Colonic mucosa (tissue), 4 donors: Measurements from ENCODE around the gene FHOD1. TPM values are rescaled to one million over a fixed set of nuclear protein-coding genes. Genes with fewer than 3 reads are reported as not detected.
A peak's percentile ranks its signal among the peaks of the same experiment; 100 is the strongest.

Experiments
- DNase-seq: peaks from one replicate; pipeline ENCODE4 v3.0.0-alpha.2; 2020
- H3K27ac ChIP-seq: fragments of 200-600 bp; one replicate; pipeline ENCODE4 v1.8.0; 2021
- H3K27me3 ChIP-seq: fragments of 200-600 bp; one replicate; pipeline ENCODE4 v1.8.0; 2021
- H3K36me3 ChIP-seq: fragments of 200-600 bp; one replicate; pipeline ENCODE4 v1.8.0; 2021
- H3K4me1 ChIP-seq: fragments of 200-600 bp; one replicate; pipeline ENCODE4 v1.8.0; 2021; ENCODE audit warnings: mild to moderate bottlenecking
- H3K4me3 ChIP-seq: fragments of 200-600 bp; one replicate; pipeline ENCODE4 v1.8.0; 2021
- H3K9ac ChIP-seq, 2 donors: one replicate each; pipeline ENCODE4 v1.7.0; 2013; ENCODE audit warnings: control low read depth in 2 of 2, low read depth in 2 of 2, low read length in 2 of 2
- H3K9me3 ChIP-seq: fragments of 200-600 bp; one replicate; pipeline ENCODE4 v1.8.0; 2021
- intact Hi-C: fragments of 100-400 bp; cut with DNase I; formaldehyde crosslinking; loops from one replicate; pipeline ENCODE4 v1.14.1; 2022
- total RNA-seq, 2 donors: library from RNA; stranded (reverse); fragmentation: NEBNext Ultra II Directional in 1 of 2; extraction: Animal tissue kit (Norgen Biotek cat#: 25700) in 1 of 2; gene quantifications; one replicate each; pipeline ENCODE4 v1.2.1, GENCODE V29; 2021
- TF ChIP-seq, protein P1 (sequence below): fragments of 200-600 bp; IDR thresholded peaks from one replicate; pipeline ENCODE4 v1.8.0; 2022; ENCODE audit warnings: antibody characterized with exemption, mild to moderate bottlenecking
- donor health status: healthy.
- donor health status: DM: no; HTN: no; CAD: no.
- donor health status: DM: no; HTN: no; CAD: no.

FHOD1 gene
- total RNA-seq, 2 donors from 2014 or later = 21.6 to 47.2 TPM

DNA sequence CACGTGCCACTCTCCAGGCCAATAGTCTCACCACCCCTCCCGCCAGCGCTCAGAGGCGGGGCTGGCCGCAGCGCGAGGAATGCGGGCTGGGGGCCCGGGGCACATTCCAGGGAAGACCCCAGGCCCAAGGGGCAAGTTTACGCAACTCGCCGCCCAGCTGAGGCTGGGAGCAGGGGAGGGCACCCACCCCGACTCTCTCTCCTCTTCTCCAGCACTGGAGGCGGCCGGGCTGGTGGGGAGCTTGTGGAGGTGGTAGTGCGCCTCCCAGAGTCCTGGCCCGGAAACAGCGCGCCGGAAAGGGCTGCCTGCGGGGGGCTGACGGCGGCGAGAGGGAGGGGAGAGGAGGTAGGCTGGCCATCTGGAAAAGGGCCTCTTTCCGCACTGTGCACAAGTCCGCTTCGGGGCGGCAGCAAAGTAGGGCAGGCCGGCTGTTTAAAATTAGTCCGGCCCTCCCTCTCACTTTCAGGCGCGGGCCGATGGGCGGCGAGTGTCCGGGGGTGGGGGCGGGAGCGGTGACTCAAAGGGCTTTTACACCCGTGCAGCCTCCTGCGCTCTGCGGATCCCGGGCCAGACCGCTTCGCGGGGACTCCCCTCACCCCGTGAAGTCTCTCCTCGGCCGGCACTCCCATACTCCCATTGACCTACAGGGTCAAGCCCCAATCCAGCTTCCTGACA lies 1.1 kb downstream of the FHOD1 start:
- intact Hi-C loops = no loop called here

DNA sequence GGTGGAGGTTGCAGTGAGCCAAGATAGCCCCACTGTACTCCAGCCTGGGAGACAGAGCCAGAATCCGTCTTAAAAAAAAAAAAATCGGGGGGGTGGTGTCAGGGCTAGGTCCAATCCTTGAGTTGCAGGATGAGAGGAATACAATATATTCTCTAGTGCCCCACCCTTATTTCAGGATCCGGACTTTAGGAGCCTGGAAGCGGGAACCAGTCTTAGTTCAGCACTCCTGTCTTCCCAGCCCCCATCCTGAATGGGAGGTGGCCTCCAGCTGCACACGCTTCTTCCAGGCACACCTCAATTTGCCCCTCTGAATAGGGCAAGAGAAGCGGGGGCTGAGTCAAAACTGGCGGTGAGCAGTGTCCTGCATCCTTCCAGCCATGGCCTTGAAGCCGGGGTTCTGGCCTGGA lies 1.6 kb downstream of the FHOD1 start:
- TF ChIP-seq, protein P1, sequence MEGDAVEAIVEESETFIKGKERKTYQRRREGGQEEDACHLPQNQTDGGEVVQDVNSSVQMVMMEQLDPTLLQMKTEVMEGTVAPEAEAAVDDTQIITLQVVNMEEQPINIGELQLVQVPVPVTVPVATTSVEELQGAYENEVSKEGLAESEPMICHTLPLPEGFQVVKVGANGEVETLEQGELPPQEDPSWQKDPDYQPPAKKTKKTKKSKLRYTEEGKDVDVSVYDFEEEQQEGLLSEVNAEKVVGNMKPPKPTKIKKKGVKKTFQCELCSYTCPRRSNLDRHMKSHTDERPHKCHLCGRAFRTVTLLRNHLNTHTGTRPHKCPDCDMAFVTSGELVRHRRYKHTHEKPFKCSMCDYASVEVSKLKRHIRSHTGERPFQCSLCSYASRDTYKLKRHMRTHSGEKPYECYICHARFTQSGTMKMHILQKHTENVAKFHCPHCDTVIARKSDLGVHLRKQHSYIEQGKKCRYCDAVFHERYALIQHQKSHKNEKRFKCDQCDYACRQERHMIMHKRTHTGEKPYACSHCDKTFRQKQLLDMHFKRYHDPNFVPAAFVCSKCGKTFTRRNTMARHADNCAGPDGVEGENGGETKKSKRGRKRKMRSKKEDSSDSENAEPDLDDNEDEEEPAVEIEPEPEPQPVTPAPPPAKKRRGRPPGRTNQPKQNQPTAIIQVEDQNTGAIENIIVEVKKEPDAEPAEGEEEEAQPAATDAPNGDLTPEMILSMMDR = no peak
- Histone ChIP-seq H3K9ac (peak overlapping the region; percentile 91 to 93), H3K27ac (peak overlapping the region; percentile 77), H3K27me3 (no peaks in the 10 kb centered on the region), H3K4me3 (peak overlapping the region; percentile 59), H3K36me3 (no peaks in the 10 kb centered on the region), H3K4me1 (peaks cover 28% of the 10 kb centered on the region), H3K9me3 (no peaks in the 10 kb centered on the region)
- peak; percentile 80 for DNase-seq
- intact Hi-C loops = no loop called here

More for the DNA sequence above, 1.1 kb downstream of the FHOD1 start:
- Histone ChIP-seq H3K36me3 (no peaks in the 10 kb centered on the region), H3K9me3 (no peaks in the 10 kb centered on the region), H3K4me1 (peaks cover 23% of the 10 kb centered on the region), H3K9ac (peak overlapping the region; percentile 91 to 93), H3K4me3 (peak overlapping the region; percentile 59), H3K27ac (peak overlapping the region; percentile 77), H3K27me3 (no peaks in the 10 kb centered on the region)
- DNase-seq = peak; percentile 78
- TF ChIP-seq, protein P1 = no peak

DNA sequence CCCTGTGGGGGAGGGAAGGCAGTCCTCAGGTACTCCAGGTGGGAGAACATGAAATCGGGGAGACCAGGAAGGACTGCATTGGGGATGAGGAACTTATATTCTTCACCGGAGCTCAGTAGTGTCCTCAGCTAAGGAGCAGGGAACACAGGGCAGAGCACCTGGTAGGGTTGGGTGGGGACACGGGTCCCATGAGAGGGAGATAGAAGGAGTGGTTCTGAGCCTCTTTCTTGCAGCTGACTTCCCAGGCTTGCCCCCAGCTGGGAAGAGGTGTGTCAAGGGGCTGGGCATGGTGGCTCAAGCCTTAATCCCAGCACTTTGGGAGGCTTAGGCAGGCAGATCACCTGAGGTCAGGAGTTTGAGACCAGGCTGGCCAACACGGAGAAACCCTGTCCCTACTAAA lies 2.1 kb downstream of the FHOD1 start:
- Histone ChIP-seq H3K9me3 (no peaks in the 10 kb centered on the region), H3K27me3 (no peaks in the 10 kb centered on the region), H3K36me3 (no peaks in the 10 kb centered on the region), H3K4me1 (peaks cover 32% of the 10 kb centered on the region), H3K27ac (peak overlapping the region; percentile 77), H3K4me3 (no peak overlapping the region), H3K9ac (peak overlapping the region; percentile 42 to 66)
- TF ChIP-seq, protein P1 = no peak
- intact Hi-C loops = no loop called here
- DNase-seq = no peak

DNA sequence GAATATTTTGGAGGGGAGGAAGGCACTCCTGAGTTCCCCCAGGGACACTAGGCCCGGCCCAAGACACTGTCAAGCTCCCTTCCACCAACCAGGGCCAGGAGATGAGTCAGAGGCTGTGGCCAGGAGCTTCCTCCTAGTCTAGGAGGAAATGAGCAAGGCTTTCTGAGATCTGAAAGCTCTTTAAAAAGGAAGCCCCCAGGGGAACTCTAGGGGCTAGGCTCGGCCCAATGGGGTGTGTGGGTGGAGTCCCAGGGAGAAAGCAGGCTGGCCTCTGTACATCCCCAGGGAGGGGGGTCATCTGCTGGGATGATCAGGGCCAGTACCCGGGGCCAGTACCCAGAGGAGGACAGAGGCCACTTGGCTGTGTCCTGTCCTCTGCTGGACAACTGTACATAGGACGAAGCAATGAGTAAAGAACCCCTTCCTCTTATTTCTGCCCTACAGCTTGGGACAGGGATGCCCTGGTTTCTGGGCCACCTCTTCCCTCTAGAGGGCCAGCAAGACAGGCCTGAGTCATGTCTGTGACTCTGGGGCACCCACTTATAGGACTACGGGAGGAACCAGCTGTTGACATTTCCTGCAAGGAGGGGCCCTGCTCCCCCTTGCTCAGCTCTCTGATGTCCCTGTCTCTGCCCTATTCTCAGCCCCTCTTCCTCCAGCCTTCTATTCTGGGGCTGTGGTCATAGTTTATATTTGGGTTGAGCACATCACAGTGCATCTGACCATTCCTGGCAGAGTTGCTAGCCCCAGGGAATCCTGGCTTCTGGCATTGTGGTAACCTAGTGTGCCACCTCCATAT lies 2.7 kb downstream of the FHOD1 start:
- TF ChIP-seq, protein P1 = no peak
- Histone ChIP-seq H3K36me3 (no peaks in the 10 kb centered on the region), H3K27me3 (no peaks in the 10 kb centered on the region), H3K9ac (peak overlapping the region; percentile 42 to 66), H3K9me3 (no peaks in the 10 kb centered on the region), H3K27ac (peak overlapping the region; percentile 77), H3K4me1 (peaks cover 32% of the 10 kb centered on the region), H3K4me3 (no peak overlapping the region)
- peak; percentile 75 for DNase-seq
- intact Hi-C loops = no loop called here

DNA sequence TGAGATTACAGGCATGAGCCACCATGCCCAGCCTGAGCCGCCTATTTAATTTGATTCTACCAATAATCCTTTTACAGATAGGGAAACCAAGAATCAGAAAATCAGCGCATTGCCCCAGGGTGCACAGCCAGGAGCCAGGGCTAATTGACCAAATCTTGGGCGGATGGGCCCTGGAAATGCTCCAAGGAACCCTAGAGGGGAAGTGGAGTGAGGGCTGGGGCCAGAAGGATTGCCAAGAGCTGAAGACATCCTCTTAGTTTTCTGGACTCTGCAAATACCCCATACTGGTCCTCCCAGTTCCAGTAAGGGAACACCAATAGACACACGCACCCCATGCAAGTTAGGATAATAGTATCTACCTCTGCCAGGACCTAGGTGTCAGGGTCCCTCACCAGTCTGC lies 3.8 kb downstream of the FHOD1 start:
- Histone ChIP-seq H3K27ac (peak overlapping the region; percentile 77), H3K4me1 (peaks cover 31% of the 10 kb centered on the region), H3K9me3 (no peaks in the 10 kb centered on the region), H3K27me3 (no peaks in the 10 kb centered on the region), H3K36me3 (no peaks in the 10 kb centered on the region), H3K9ac (no peak overlapping the region), H3K4me3 (no peak overlapping the region)
- TF ChIP-seq, protein P1 = no peak
- intact Hi-C loops = no loop called here
- no peak for DNase-seq
